Activated CD4-positive, alpha-beta T cell treated with anti-CD3 and anti-CD28 coated beads, Interleukin-2, amount 10 ng/mL, durations not matched to agents 24 days and 14 days (primary cell): ENCODE data around the gene SEL1L. TPM values are rescaled to one million over a fixed set of nuclear protein-coding genes. Genes with fewer than 3 reads are reported as not detected.
A peak's percentile ranks its signal among the peaks of the same experiment; 100 is the strongest.
"Not testable (repeated sequence)": the region's sequence is repeated elsewhere in the genome, so short reads cannot be mapped to it uniquely, and the experiment has no call there.

Experiments
- DNase-seq: peaks from one replicate; pipeline ENCODE4 v3.0.0; 2022
- H3K27ac Mint-ChIP-seq: one replicate; pipeline ENCODE4 v1.8.0; 2022; ENCODE audit warnings: mild to moderate bottlenecking, mixed read lengths
- H3K27me3 Mint-ChIP-seq: one replicate; pipeline ENCODE4 v1.8.0; 2022; ENCODE audit warnings: mixed read lengths
- H3K36me3 Mint-ChIP-seq: one replicate; pipeline ENCODE4 v1.8.0; 2022; ENCODE audit warnings: low read depth, mild to moderate bottlenecking, mixed read lengths
- H3K4me1 Mint-ChIP-seq: one replicate; pipeline ENCODE4 v1.8.0; 2021; ENCODE audit warnings: mixed read lengths
- H3K4me3 Mint-ChIP-seq: one replicate; pipeline ENCODE4 v1.8.0; 2022; ENCODE audit warnings: mild to moderate bottlenecking, moderate library complexity, mixed read lengths
- H3K9me3 Mint-ChIP-seq: one replicate; pipeline ENCODE4 v1.8.0; 2021; ENCODE audit warnings: mixed read lengths
- intact Hi-C: fragments of 100-400 bp; cut with micrococcal nuclease; formaldehyde crosslinking; loops from one replicate; pipeline ENCODE4 v1.15.1; 2023
- total RNA-seq: library from RNA; stranded (reverse); gene quantifications from 2 replicates; pipeline ENCODE4 v1.2.3, GENCODE V29; 2022

SEL1L gene
- total RNA-seq, 1 donor from 2014 or later = 57.4 TPM

DNA sequence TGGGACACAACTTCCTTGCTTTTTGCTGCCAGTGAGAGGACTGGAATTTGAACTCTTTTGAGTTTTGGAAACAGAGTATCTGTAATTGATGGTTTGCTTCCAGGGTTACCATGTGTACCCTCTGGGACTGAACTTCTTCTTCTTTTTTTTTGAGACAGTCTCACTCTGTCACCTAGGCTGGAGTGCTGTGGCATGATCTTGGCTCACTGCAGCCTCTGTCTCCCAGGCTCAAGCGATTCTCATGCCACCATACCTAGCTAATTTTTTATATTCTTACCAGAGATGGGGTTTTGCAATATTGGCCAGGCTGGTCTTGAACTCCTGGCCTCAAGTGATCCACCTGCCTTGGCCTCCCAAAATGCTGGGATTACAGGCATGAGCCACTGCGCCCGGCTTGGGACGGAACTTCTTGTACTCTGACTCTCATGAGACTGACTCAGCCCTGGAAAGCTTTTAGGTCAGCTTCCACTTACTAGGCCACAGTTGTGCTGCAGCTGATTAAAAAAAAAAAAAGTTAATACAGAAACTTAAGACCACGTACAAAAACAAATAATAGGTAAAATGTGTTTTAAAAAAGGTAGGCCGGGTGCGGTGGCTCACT is 15.8 kb downstream of the SEL1L start:
- no peaks in the 10 kb centered on the region for H3K27me3 Mint-ChIP-seq
- H3K36me3 Mint-ChIP-seq = peaks cover 65% of the 10 kb centered on the region
- H3K27ac Mint-ChIP-seq = no peak overlapping the region
- H3K4me3 Mint-ChIP-seq = no peak overlapping the region
- no peaks in the 10 kb centered on the region for H3K9me3 Mint-ChIP-seq
- H3K4me1 Mint-ChIP-seq = peaks cover 26% of the 10 kb centered on the region
- no peak for DNase-seq
- intact Hi-C loops = no loop called here

GRCh38 chr14:81516986-81517797 is 16.5 kb downstream of the SEL1L start:
- Mint-ChIP-seq H3K4me1 (peaks cover 26% of the 10 kb centered on the region), H3K27ac (no peak overlapping the region), H3K4me3 (no peak overlapping the region), H3K27me3 (no peaks in the 10 kb centered on the region), H3K36me3 (peaks cover 60% of the 10 kb centered on the region), H3K9me3 (no peaks in the 10 kb centered on the region)
- DNase-seq = no peak
- intact Hi-C loops = no loop called here

DNA sequence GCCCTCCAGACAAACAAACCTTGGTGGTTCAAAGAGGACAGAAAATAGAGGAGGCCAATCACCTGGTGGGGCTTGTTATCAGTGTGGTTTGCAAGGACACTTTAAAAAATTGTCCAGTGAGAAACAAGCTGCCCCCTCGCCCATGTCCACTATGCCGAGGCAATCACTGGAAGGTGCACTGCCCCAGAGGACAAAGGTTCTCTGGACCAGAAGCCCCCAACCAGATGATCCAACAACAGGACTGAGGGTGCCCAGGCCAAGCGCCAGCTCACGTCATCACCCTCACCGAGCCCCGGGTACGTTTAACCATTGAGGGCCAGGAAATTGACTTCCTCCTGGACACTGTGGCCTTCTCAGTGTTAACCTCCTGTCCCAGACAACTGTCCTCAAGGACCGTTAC is 17.7 kb downstream of the SEL1L start:
- H3K27me3 Mint-ChIP-seq, H3K4me3 Mint-ChIP-seq, DNase-seq, H3K27ac Mint-ChIP-seq, intact Hi-C loops, H3K9me3 Mint-ChIP-seq: not testable (repeated sequence)
- Mint-ChIP-seq H3K36me3 (peaks cover 53% of the 10 kb centered on the region), H3K4me1 (peaks cover 20% of the 10 kb centered on the region)

DNA sequence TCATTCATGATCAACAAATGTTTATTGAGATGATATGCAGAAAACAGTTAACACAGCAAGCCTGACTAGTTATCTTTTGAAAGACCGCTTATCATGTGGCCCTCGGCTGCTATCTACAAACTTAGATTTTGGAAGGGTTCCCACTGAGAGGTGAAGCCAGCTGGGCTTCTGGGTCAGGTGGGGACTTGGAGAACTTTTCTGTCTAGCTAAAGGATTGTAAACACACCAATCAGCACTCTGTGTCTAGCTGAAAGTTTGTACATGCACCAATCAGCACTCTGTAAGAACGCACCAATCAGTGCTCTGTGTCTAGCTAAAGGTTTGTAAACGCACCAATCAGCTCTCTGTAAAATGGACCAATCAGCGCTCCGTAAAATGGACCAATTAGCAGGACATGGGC is 20.8 kb downstream of the SEL1L start:
- H3K27me3 Mint-ChIP-seq, H3K4me1 Mint-ChIP-seq, DNase-seq, H3K27ac Mint-ChIP-seq, intact Hi-C loops, H3K9me3 Mint-ChIP-seq, H3K4me3 Mint-ChIP-seq: not testable (repeated sequence)
- peaks cover 44% of the 10 kb centered on the region for H3K36me3 Mint-ChIP-seq

DNA sequence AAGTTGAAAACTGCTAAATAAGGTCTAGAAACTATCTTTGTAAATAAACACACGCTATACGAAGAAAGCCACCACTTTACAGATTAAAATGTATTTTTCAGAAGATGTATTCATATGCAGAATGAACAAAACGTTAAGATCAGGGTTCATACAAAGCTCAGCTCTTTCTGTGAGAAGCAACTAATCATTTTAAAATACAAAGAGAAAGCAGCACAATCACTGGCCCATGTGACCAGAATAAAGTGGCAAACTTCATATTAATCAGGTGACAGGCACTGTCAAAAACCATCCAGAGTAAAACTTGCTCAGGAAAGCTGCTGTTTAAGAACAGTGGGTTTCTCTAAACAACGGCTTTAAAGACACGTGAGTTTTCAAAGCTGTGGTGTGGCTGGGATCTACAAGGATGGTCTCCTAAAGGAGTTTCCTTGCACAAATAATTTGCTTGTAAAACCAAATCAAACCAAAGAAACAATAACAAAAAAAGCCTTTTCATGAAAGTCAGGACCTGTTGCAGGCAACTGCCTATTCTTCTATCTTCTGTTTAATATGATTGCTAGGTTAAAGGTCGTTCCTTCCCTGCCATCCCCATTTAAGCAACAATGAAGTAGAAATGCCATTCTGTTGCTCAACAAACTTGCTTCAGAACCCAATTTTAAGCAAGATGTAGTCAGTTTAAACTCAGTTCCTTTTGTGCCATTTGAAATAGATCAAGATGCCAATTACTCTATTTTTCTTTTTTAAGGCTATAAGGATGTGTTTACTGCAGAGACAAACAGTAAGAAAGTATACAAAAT is 22.3 kb downstream of the SEL1L start:
- Mint-ChIP-seq H3K27me3 (no peaks in the 10 kb centered on the region), H3K4me3 (no peak overlapping the region), H3K4me1 (peaks cover 10% of the 10 kb centered on the region), H3K27ac (no peak overlapping the region), H3K36me3 (peaks cover 49% of the 10 kb centered on the region), H3K9me3 (peaks cover 8% of the 10 kb centered on the region)
- intact Hi-C loops = no loop called here
- no peak for DNase-seq

GRCh38 chr14:81509838-81510452 is 23.7 kb downstream of the SEL1L start:
- intact Hi-C loops = no loop called here
- DNase-seq = no peak
- Mint-ChIP-seq H3K4me3 (no peak overlapping the region), H3K9me3 (peaks cover 8% of the 10 kb centered on the region), H3K27me3 (no peaks in the 10 kb centered on the region), H3K36me3 (peaks cover 48% of the 10 kb centered on the region), H3K4me1 (peaks cover 7% of the 10 kb centered on the region), H3K27ac (no peak overlapping the region)

DNA sequence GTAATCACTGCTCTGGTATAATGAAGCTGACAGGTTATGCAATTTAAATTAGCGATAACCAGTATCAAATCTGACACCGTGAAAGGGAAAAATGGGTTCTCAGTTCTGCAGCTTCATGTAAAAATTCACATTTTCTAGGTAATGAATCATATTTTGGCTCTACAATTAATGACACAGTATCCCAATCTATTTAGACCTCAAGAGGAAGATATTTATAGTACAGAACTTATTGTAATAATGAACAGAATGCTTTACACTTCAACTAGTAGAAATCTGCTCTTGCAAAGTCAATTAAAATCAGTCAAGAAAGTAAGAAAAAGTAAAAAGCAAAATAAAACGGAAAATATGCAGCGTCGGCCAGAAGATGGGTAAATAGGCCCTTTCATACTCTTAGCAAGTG is 24.3 kb downstream of the SEL1L start:
- Mint-ChIP-seq H3K27ac (no peak overlapping the region), H3K9me3 (peaks cover 8% of the 10 kb centered on the region), H3K36me3 (peaks cover 48% of the 10 kb centered on the region), H3K27me3 (no peaks in the 10 kb centered on the region), H3K4me3 (no peak overlapping the region), H3K4me1 (peaks cover 5% of the 10 kb centered on the region)
- intact Hi-C loops = no loop called here
- DNase-seq = no peak

DNA sequence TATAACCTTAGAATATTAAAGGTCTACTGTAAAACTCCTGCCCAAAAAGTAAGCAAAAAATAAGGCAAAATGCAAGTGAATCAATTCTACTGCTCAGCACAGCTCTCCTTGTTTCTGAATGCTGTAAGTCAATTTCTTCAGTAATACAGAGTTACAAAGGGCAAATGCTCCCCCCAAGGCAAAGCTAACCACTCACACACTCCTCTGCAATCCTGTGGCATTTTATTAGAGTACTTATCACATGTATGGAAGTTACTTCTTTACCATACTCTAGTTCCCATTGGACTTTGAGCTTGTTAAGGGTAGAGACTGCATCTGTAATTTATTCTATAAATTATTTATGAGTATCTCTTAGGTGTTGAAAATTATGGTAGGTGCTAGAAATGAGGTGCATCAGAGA is 27.2 kb downstream of the SEL1L start:
- Mint-ChIP-seq H3K9me3 (peaks cover 8% of the 10 kb centered on the region), H3K4me1 (peaks cover 5% of the 10 kb centered on the region), H3K36me3 (peaks cover 59% of the 10 kb centered on the region), H3K27me3 (no peaks in the 10 kb centered on the region), H3K4me3 (no peak overlapping the region), H3K27ac (no peak overlapping the region)
- DNase-seq = no peak
- intact Hi-C loops = no loop called here

GRCh38 chr14:81504864-81505263 is 28.8 kb downstream of the SEL1L start:
- Mint-ChIP-seq H3K36me3 (peaks cover 64% of the 10 kb centered on the region), H3K27ac (no peak overlapping the region), H3K4me3 (no peak overlapping the region), H3K27me3 (no peaks in the 10 kb centered on the region), H3K4me1 (peaks cover 5% of the 10 kb centered on the region), H3K9me3 (peaks cover 8% of the 10 kb centered on the region)
- no peak for DNase-seq
- intact Hi-C loops = no loop called here

GRCh38 chr14:81485781-81486180 is 47.9 kb downstream of the SEL1L start:
- peaks cover 3% of the 10 kb centered on the region for H3K4me1 Mint-ChIP-seq
- intact Hi-C loops = no loop called here
- no peaks in the 10 kb centered on the region for H3K27me3 Mint-ChIP-seq
- no peak overlapping the region for H3K4me3 Mint-ChIP-seq
- H3K27ac Mint-ChIP-seq = no peak overlapping the region
- H3K9me3 Mint-ChIP-seq = peaks cover 3% of the 10 kb centered on the region
- peaks cover 57% of the 10 kb centered on the region for H3K36me3 Mint-ChIP-seq
- DNase-seq = no peak

DNA sequence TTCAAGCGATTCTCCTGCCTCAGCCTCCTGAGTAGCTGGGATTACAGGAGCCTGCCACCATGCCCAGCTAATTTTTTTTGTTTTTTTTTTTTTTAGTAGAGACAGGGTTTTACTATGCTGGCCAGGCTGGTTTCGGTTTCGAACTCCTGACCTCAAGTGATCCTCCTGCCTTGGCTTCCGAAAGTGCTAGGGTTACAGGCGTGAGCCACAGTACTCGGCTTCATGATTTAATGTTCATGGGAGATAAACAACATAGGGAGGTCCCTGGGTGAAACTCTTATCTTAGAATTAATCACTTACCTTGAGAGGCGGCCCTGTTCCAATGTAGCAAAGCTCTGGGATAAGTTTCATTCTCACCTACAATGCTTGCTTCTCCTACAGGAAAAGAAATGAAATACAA is 48.3 kb downstream of the SEL1L start:
- Mint-ChIP-seq H3K27me3 (no peaks in the 10 kb centered on the region), H3K4me3 (no peak overlapping the region), H3K36me3 (peaks cover 58% of the 10 kb centered on the region), H3K4me1 (peaks cover 3% of the 10 kb centered on the region), H3K9me3 (peaks cover 4% of the 10 kb centered on the region), H3K27ac (no peak overlapping the region)
- no peak for DNase-seq
- intact Hi-C loops = no loop called here

GRCh38 chr14:81484120-81484519 is 49.5 kb downstream of the SEL1L start:
- H3K9me3 Mint-ChIP-seq = peaks cover 4% of the 10 kb centered on the region
- peak; percentile 21 for DNase-seq
- H3K36me3 Mint-ChIP-seq = peaks cover 57% of the 10 kb centered on the region
- no peak overlapping the region for H3K4me3 Mint-ChIP-seq
- no peak overlapping the region for H3K27ac Mint-ChIP-seq
- intact Hi-C loops = no loop called here
- peaks cover 3% of the 10 kb centered on the region for H3K4me1 Mint-ChIP-seq
- no peaks in the 10 kb centered on the region for H3K27me3 Mint-ChIP-seq

- H3K36me3 Mint-ChIP-seq = peaks cover 58% of the 10 kb centered on the region
- H3K4me3 Mint-ChIP-seq = no peak overlapping the region
- no peak for DNase-seq
- peaks cover 6% of the 10 kb centered on the region for H3K4me1 Mint-ChIP-seq
- intact Hi-C loops = no loop called here
- peaks cover 4% of the 10 kb centered on the region for H3K9me3 Mint-ChIP-seq
- no peak overlapping the region for H3K27ac Mint-ChIP-seq
- no peaks in the 10 kb centered on the region for H3K27me3 Mint-ChIP-seq
These were observed 52.9 kb downstream of the SEL1L start for GRCh38 chr14:81480741-81481140.

DNA sequence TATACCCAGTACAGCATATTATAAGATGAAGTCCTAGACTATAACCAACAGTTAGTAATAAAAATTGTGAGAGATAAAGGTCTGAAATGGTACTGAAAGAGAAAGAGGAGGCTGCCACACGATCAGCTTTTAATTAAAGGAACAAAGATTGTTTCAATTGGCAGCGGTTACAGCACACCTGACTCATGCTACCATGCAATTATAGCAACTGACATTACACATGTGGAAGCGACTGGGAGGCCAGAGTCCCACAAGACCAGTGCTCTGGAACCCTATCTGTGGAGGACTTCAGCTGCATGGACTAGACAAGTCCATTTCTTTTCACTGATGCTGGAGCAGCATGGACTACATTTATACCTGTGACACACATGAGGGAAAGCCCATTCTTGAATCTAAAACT is 55.2 kb downstream of the SEL1L start:
- no peak overlapping the region for H3K4me3 Mint-ChIP-seq
- DNase-seq = no peak
- H3K27me3 Mint-ChIP-seq = no peaks in the 10 kb centered on the region
- intact Hi-C loops = no loop called here
- peaks cover 59% of the 10 kb centered on the region for H3K36me3 Mint-ChIP-seq
- peaks cover 22% of the 10 kb centered on the region for H3K4me1 Mint-ChIP-seq
- peaks cover 4% of the 10 kb centered on the region for H3K9me3 Mint-ChIP-seq
- H3K27ac Mint-ChIP-seq = no peak overlapping the region
